Stimulated activated CD4-positive, alpha-beta T cell treated with anti-CD3 and anti-CD28 coated beads, Interleukin-15, amount 100 ng/mL, for 48 hours (primary cell): Measurements from ENCODE around the gene BRD3.
"Not testable (repeated sequence)": the region's sequence is repeated elsewhere in the genome, so short reads cannot be mapped to it uniquely, and the experiment has no call there.

ENCODE experiments used
- DNase-seq, 2 donors: peaks; one replicate each; pipeline ENCODE4 v3.0.0-alpha.2; 2020; ENCODE audit warnings: low read depth in 2 of 2

BRD3 gene

GRCh38 chr9:133993635-133994253 is 74.1 kb downstream of the BRD3 start:
- no peak for DNase-seq

- DNase-seq = peak; percentile 47 to 73
Measured at GRCh38 chr9:133992780-133993634, 74.8 kb downstream of the BRD3 start.

- DNase-seq = peak in 1 of 2 donors; percentile 27
Measured at GRCh38 chr9:133991964-133992779, 75.7 kb downstream of the BRD3 start, which contains the start of gene VAV2. Gene VAV2 (minus strand): TSS chr9:133992324. CDS start chr9:133992278, 46 bp downstream.

DNA sequence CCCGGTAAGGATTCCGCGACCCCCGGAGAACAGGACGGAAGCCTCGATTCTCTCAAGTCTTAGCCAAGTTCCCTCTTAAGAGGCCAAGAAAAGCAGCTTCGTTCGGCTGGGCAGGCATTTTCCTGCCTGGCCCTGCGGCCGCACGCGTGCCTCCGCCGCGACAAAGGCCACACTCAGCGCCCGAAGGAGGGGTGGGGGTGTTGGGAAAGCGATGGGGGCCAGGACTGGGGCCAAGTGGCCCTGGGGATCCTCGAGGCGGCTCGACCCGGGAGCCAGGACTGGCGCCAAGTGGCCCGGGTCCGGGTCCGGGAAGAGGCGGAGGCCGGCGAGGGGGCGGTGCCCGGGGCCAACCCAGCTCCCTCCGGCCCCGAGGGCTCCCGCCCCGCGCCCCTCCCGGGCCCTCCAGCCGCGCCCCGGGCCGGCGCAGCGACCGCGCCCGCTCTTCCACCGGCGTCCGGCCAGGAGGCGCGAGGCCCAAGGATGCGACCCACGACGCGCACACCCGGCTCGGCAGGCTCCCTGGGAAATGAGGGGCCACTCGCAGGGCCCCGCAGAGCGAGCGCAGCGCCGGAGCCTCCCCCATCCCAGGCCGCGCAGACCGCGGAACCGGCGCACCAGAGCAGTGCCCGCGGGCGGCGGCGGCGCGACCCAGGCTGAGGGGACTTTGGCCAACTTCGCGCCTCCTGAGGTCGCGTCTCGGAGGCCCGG is 76.5 kb downstream of the BRD3 start:
- DNase-seq = no peak

GRCh38 chr9:133990366-133991213 is 77.2 kb downstream of the BRD3 start:
- DNase-seq = no peak

- DNase-seq = no peak
Measured at GRCh38 chr9:133989625-133990365, 78.0 kb downstream of the BRD3 start.

- not testable (repeated sequence) for DNase-seq
Measured at GRCh38 chr9:133988771-133989170, 79.1 kb downstream of the BRD3 start.

GRCh38 chr9:133987946-133988665 is 79.7 kb downstream of the BRD3 start:
- DNase-seq = no peak

- DNase-seq = no peak
Measured at GRCh38 chr9:133987446-133987788, 80.4 kb downstream of the BRD3 start.

DNA sequence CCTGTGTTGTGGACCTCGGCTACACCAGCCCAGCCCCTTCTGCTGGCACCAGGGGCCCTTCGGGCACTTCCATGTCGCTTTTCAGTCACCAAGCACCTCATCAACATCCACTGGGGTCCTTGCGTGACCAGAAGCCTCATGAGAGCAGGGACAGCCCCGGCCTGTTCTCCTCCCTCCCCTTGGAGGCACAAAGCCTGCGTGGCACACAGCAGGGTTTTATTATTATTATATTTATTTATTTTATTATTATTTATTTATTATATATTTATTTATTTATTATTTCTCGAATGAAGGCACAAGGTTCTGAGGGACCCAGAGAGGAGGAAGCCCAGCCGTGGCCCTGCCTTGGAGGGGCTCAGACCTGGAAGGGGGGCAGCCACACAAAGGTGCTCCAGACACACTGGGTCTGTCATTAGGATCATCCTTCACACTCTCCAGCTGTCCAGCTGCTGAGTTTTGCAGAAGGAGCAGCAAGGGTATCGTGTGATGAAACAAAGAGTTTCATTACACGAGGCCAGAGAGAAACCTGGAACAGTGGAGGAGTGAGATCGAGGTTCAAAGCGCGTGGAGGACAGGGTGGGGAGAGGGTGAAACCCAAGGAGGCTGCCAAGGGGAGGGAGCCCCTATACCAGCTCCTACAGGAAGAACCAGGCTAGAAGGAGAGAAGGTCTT is 80.9 kb downstream of the BRD3 start:
- no peak for DNase-seq

DNA sequence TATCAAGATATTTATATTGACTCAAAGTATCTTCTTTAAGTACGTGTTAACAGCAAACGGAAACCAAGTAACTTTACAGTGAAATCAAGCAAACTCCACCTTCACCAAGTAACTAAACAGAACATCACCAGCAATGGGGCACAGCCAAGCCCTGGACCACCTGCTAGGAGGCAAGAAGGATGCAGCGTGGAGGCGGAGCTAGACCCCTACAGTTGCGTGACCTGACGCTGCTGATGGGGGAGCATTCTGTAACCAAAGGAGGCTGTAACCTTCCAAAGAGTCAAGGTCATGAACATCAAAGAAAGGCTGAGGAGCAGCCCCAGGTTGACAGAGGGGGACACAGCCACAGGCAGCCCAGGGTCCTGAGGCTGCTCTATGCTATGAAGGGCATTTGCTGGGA is 81.8 kb downstream of the BRD3 start:
- DNase-seq = no peak

GRCh38 chr9:133982971-133983720 is 84.7 kb downstream of the BRD3 start:
- DNase-seq = no peak

GRCh38 chr9:133981958-133982681 is 85.7 kb downstream of the BRD3 start:
- no peak for DNase-seq

GRCh38 chr9:133981589-133981957 is 86.3 kb downstream of the BRD3 start:
- DNase-seq = no peak

DNA sequence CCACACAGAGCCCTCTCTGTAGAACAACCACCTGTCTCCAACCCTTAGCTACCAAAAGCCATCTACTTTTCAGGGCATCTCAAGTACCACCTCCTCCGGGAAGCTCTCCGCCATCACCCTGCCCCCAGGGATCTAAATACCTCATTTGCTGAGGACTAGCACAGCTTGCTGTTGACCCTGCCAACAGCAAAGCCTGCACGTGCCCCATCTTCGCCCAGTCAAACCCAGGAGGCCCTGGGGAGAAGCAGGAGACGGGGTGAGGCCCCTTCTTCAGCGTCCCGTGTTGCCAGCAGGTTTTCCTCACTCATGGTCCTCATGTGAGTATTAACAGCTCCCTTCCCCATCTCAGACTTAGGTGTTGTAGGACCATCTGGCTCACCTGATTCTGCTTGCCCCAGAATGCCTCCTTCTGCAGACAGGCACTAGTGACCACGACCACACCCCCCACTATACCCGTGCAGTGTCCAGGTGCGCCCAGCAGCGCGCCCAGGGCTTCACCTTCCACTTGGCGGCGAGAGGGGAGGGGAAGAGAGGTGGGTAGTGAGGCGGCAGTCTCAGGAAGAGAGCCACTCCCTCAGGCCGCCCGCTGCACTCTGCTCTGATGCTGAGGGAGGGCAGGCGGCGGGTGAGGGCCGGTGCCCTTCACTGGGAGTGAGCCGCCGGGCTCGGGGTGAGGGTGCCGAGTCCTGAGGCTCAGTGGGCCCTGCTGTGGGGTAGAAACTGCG is 86.8 kb downstream of the BRD3 start:
- no peak for DNase-seq
